TTC549 (cell line): Measurements from ENCODE around the gene CDC42BPB.

Source experiments
- FAIRE-seq: peaks from 2 replicates; lab custom pipeline; 2012; peaks lifted over from hg19 to GRCh38; lab: Jason Lieb, UNC

The CDC42BPB gene, protein sequence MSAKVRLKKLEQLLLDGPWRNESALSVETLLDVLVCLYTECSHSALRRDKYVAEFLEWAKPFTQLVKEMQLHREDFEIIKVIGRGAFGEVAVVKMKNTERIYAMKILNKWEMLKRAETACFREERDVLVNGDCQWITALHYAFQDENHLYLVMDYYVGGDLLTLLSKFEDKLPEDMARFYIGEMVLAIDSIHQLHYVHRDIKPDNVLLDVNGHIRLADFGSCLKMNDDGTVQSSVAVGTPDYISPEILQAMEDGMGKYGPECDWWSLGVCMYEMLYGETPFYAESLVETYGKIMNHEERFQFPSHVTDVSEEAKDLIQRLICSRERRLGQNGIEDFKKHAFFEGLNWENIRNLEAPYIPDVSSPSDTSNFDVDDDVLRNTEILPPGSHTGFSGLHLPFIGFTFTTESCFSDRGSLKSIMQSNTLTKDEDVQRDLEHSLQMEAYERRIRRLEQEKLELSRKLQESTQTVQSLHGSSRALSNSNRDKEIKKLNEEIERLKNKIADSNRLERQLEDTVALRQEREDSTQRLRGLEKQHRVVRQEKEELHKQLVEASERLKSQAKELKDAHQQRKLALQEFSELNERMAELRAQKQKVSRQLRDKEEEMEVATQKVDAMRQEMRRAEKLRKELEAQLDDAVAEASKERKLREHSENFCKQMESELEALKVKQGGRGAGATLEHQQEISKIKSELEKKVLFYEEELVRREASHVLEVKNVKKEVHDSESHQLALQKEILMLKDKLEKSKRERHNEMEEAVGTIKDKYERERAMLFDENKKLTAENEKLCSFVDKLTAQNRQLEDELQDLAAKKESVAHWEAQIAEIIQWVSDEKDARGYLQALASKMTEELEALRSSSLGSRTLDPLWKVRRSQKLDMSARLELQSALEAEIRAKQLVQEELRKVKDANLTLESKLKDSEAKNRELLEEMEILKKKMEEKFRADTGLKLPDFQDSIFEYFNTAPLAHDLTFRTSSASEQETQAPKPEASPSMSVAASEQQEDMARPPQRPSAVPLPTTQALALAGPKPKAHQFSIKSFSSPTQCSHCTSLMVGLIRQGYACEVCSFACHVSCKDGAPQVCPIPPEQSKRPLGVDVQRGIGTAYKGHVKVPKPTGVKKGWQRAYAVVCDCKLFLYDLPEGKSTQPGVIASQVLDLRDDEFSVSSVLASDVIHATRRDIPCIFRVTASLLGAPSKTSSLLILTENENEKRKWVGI (N-terminal part only)

DNA sequence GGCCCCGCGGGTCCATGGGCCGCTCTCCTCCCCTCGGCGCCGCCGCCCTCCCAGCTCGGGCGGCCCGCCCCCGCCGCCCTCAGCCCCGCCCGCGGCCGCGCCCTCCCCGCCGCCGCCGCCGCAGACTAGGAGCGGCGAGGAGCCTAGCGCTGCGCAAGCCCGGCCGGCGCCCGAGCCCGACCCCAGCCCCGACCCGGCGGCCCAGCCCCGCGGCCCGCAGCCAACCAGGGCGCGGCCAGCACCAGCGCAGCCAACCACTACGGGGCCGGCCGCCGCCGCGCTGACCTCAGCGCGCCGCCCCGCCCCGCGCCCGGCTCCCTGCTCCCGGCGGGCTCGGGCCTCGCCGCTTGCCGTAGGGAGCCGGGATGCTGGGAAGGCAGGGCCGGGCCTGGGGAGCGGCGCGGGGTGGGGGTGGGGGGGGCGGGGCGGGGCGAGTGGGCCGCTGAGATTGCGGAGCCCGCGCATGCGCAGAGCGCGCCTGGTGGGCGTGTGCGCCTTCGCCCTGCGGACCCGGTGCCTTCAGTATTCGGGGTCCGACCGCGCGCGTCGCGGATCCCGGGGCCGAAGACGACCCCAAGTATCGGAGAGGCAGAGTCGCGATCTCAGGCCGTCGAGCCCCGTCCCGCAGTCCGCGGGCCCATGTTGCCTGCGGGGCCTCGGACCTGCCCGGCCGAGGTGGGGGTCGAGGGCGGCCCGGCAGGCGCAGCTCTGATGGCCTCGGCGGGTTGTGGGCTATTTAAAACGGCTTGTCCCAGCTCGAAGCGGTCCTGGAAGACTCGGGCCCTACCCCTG, at the start of gene CDC42BPB:
Gene CDC42BPB (minus strand): TSS at position 178 of the 792 bp plus-strand sequence. CDS start 376 bp downstream, outside the sequence.
- FAIRE-seq: no peak

DNA sequence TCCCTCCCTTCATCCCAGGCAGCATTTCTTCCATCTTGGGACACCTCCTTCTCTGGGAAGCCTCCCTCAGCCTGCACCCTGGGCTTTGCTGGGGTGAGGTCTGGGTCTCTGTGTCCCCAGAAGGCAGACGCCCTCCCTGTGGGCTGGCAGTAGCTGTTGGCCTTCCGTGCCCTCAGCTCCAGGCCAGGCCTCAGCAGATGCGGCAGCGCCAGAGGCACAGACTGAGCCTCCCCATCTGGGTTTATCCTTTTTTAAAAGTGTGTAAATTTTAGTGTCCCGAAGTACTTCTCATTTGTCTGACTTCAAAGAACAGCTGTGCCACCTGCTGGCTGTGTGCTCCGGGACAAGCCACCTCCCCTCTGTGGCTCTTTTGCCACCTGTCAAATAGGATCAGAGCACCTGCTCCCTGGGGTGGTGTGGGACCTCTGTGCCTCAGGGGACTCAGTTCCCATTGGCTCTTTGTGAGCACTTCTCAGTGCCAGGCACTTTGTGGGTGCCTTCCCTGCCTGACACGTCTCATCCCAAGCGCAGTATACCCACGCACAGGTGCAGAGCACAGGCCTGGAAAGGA, 48.3 kb upstream of the CDC42BPB start:
- no peak for FAIRE-seq

DNA sequence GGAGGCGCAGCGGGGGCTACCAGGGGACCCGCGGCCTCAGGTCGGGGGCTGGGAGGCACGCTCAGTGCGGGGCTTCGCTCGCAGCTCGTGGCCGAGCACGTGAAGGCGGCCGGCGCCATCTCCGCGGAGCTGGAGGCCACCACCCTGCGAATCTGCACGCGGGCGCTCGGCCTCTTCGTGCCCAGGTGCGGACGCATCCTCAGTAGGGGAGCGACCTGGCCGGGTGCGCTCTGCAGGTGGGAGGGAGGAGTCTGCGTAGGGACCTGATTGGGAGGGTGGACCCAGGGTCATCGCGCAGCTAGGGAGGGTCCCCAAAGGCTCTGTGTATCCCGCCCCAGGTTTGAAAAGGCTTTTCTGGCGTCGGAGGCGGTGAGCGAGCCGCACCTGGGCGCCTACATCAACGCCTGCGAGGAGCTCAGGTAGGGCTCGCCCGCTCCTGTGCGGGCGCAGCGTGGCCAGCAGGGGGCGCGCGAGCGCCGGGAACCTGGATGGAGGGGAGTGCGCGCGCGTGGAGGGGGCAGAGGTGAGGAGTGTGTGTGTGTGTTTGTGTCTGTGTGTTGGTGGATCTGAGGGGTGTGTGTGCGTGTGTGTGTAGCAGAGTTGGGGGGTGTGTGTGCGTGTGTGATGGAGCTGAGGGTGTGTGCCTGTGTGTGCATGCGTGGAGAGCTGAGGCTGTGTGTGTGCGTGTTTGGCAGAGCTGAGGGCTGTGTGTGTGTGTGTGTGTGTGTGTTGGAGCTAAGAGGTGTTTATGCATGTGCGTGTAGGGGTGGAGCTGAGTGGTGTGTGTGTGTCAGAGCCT, 47.5 kb upstream of the CDC42BPB start:
- FAIRE-seq: no peak

- no peak for FAIRE-seq
These were observed 47.0 kb upstream of the CDC42BPB start for GRCh38 chr14:103104389-103104653.

GRCh38 chr14:103103461-103104388, 46.4 kb upstream of the CDC42BPB start:
- FAIRE-seq: no peak

DNA sequence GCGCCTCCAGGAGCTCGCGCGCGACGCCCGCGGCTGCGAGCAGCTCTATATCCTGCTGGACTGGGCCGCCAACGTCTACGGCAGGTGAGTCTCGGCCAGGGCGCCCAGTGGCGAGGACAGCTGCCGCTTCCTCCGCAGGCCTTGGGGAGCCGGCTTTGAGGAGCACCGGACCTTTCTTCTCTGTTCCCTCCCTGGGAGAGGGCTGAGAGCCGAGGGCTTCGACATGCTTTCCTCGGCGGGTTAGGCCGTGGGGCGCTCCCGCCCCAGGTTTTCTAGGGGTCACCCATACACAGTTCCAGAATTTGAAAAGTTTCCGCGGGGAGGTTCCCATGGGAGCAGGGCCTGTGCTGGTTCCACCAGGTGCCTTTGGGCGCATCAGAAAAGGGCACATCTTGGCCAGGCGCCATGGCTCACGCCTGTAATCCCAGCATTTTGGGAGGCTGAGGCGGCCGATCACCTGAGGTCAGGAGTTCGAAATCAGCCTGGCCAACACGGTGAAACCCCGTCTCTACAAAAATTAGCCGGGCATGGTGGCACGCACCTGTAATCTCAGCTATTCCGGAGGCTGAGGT, 45.4 kb upstream of the CDC42BPB start:
- FAIRE-seq: no peak

GRCh38 chr14:103101963-103102688, 44.8 kb upstream of the CDC42BPB start:
- no peak for FAIRE-seq

- FAIRE-seq: no peak
These were observed 44.1 kb upstream of the CDC42BPB start for GRCh38 chr14:103101257-103101962.

DNA sequence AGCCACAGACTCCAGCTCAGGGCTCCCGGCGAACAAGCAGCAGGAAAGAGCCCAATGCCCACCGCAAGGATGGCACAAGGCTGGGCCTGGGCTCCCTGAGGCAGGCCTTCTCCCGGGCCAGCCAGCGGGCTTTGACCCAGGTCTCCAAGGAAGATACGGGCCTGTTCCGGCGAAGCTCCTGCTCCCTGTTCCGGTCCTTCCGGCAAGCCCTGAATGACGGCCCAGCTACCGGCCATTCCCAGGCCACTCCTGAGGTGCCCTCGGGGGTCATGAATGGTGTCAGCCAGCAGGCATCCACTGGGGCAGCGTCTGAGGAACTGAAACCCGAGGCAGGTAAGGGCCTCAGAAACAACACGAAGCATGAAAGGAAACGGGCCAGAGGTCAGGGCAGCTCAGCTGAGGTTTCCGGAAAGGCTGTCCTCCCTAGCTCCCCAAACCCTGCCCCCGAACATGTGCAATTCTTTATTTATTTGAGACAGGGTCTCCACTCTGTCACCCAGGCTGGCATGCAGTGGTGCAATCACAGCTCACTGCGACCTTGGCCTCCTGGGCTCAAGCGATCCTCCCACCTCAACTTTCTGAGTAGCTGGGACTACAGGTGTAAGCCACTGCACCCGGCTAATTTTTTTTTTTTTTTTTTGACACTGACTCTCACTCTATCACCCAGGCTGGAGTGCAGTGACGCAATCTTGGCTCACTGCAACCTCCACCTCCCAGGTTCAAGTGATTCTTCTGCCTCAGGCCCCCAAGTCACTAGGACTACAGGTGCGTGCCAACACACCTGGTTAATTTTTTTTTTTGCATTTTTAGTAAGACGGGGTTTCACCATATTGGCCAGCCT, 43.2 kb upstream of the CDC42BPB start:
- FAIRE-seq: no peak

DNA sequence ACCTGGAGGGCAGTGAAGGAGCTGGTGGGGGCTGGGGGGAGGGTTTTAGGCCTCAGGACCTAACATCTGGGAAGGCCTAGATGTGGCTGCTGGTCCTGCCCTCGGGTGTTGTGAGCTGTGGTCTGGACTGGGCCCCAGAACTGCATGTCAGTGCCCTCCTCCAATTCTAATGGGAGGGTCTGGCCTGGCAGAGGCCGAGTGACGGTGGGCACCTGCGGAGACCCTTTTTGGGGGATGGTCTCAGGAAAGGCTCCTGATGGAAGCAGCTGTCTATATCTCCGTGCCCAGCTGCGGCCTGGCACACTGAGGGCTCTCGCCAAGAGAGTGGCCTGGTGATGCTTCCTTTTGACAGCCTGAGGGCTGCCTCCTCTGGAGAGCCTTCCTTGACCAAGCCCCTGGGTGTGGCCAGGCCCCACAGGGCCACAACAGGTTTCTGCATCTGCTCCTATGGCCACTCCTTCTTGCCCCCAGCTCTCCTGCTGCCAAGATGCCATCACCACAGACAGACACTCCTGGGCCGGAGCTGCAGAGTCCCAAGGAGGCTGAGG, 42.5 kb upstream of the CDC42BPB start:
- FAIRE-seq: no peak

GRCh38 chr14:103099081-103099732, 41.9 kb upstream of the CDC42BPB start:
- FAIRE-seq: no peak

- no peak for FAIRE-seq
These were observed 40.9 kb upstream of the CDC42BPB start for GRCh38 chr14:103097994-103098957.

DNA sequence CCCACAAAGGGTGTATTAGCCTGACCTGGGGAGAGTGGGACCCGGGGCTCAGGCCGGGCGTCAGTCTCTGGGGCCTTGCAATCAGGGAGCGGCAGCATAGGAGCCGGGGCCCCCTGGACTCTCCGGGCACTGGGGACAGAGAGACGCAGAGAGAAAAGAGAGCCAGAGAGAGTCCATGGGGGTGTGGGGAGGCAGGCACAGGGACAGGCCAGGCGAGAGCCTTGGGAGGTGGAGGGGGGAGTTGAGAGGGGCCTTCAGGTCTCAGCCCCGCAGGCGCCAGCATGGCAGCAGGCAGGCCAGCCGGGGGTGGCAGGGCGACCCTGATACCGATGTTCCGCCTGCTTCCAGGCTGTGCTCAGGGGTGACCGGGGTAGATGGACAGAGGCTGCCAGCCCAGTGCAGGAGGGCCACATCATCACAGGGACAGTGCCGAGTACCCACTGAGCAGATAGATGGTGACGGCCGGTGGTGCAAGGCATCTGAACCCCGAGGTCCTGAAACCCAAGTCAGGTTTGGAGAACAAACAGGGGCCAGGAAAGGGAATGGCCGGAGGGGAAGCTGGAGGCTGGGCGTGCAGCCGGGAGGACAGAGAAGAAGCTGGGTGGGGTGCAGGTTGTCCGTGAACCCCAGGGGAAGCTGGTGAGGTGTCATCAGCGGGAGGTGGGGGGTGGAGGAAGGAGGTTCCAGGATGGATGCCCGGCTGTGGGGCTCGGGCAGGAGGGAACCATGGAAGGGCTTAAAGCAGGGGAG, 40.1 kb upstream of the CDC42BPB start:
- no peak for FAIRE-seq

DNA sequence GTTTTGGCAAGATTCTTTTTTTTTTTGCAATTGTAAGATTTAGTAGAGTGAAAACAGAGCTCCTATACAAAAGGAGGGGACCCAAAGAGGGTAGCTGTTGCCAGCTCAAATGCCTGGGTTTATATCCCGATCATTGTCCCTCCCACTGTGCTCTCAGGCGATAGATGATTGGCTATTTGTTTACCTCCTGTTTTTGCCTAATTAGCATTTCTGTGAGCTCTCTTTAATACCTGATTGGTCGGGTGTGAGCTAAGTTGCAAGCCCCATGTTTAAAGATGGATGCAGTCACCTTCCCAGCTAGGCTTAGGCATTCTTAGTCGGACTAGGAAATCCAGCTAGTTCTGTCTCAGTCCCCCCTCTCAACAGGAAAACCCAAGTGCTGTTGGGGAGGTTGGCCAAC, 39.0 kb upstream of the CDC42BPB start:
- no peak for FAIRE-seq
